Measurements from ENCODE around the gene PPARGC1A. TPM values are rescaled to one million over a fixed set of nuclear protein-coding genes. Genes with fewer than 3 reads are reported as not detected.

PPARGC1A gene
- total RNA-seq, 4 donors from 2014 or later: 5.0 to 13.6 (median 6.4) TPM

- DNase-seq (ENCODE audit: low spot score) (no peak), ATAC-seq (ENCODE audit: low FRiP score) (no peak)
- no peak for TF ChIP-seq CTCF (IDR thresholded peaks at IDR 0.05)
These were observed 5.6 kb downstream of the PPARGC1A start for GRCh38 chr4:23884261-23884660.

DNA sequence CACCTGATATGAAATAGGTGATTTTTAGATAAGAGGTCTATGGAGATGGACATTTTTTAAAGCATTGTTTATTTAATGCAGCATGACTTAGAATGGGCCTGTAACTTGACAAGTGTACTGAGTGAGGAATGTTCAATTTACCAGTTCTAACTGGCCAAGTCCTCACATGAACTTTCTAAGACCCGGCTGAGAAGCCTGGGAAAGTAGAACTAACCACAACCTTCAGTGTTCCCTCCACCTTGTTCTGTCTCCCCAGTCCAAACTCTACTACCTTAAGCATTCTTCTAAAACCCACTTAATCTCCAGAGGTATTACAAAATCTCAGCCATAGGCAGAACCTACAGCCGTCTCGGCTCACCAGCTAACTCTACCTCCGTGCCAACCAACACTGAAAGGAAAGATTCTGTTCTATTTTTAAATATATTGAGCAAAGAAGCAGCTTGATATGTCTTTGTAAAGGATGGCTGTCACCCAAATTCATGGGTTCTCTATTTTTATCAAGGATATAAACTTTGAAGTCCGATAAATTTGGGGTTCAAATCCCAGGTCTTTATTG, 6.8 kb downstream of the PPARGC1A start:
- no peak for DNase-seq (ENCODE audit: low spot score)
- no peak for TF ChIP-seq CTCF (IDR thresholded peaks at IDR 0.05)
- no peak for ATAC-seq (ENCODE audit: low FRiP score)

DNA sequence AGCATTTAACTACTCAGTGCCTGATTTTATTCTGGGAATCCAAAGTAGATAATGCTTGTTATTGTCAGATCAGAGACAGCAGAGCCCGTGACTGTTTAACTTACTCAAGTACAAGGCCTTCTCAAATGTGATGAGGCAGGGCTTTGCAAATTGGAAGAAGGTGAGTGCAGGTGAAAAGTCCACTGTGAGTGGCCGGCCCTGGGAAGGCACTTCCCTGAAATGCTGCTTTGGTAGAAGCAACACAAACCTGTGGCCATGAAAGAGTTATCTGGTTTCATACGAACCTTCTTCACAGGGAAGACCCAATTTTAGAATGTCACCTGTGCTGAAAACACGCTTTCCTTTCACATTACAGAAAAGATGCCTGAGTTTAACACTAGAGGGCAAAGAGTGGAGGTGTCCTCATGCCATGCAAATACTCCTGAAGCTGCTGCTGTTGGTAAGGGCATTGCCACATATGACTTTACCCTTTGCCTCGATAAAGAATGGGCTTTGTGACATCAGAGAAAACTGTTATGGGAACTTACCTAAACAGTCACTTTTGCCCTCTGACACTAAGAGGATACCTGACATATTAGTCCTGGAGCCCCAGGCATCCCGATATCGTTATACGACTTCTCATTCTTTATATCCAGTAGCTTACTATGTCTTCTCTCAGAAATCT, 8.0 kb downstream of the PPARGC1A start:
- no peak for TF ChIP-seq CTCF (IDR thresholded peaks at IDR 0.05)
- ATAC-seq (ENCODE audit: low FRiP score) (no peak), DNase-seq (ENCODE audit: low spot score) (no peak)

DNA sequence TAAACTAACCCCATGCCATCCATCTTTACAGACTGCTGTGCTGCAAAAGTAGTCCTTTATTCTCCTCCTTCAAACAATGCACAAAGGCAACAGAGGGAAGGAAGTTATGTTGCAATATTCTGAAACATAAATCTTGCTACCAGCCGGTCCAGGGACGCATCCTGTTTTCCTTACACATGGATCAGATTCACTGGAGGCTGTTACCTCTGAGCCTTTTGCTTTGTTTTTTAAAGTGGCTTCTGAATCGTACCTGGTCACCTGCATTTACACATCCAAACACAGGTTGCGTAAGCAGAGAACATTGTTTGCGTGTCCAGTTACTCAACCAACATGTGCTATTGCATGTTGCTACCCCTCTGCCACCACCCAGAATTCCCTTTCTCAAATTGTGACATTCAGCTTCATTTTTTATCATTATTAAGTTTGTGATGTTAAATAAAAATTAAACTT, 8.8 kb downstream of the PPARGC1A start:
- TF ChIP-seq CTCF (IDR thresholded peaks at IDR 0.05): no peak
- DNase-seq (ENCODE audit: low spot score) (no peak), ATAC-seq (ENCODE audit: low FRiP score) (no peak)

GRCh38 chr4:23878912-23879732, 10.7 kb downstream of the PPARGC1A start:
- no peak for ATAC-seq (ENCODE audit: low FRiP score)

DNA sequence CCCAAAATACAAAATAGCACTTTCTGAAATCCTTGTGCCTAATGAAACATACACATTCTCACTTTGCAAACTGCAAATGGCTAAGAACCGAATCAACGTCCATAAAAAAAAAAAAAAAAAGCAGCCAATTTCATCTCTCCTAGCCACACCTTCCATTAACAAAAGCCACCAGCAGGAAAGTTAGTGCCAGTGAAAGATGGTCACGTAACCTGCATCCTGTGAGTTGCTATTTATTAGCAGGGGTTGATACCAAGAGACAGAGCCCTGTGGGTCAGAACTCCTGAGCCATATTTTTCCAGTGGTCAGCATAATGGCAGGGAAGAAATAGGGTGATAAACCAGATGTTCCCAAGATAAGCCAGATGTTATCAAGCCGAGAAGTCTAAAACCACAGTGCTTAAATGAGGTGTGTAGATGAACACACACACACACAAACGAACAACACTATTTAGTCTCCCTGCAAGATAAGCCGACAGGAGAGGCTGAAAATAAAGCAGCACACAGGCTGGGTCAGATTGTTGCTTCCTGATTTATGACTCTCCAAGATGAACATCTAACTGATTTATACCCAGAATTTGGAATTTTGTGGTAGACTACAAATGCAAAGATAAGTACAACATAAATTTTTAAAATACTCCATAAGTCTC, 11.5 kb downstream of the PPARGC1A start:
- ATAC-seq (ENCODE audit: low FRiP score): no peak
- TF ChIP-seq CTCF (IDR thresholded peaks at IDR 0.05): no peak

More at GRCh38 chr4:23878912-23879732, 10.7 kb downstream of the PPARGC1A start:
- TF ChIP-seq CTCF (IDR thresholded peaks at IDR 0.05): no peak
- no peak for DNase-seq (ENCODE audit: low spot score)

More for the DNA sequence above, 11.5 kb downstream of the PPARGC1A start:
- no peak for DNase-seq (ENCODE audit: low spot score)
